Measurements from ENCODE around the gene GSK3A.

DNA sequence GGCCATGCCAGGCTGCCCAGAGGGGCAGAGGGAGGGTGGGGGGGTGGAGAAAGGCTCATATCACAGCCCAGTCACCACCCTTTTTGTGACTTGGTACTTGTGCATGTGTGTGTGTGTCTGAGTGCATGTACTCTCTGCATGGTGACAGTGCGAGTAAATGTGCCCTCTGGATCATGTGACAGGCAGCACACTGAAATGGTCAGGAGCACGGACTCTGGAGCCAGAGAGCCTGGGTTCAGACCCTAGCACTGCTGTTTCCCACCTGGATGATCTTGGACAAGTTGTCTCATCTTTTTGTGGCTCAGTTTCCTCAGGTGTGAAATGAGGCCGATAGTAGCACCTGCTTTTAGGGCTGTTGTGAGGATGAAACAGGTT is 28.6 kb upstream of the GSK3A start:
- no peak for TF ChIP-seq POLR2A (IDR thresholded peaks at IDR 0.05)
- TF ChIP-seq, protein P1, sequence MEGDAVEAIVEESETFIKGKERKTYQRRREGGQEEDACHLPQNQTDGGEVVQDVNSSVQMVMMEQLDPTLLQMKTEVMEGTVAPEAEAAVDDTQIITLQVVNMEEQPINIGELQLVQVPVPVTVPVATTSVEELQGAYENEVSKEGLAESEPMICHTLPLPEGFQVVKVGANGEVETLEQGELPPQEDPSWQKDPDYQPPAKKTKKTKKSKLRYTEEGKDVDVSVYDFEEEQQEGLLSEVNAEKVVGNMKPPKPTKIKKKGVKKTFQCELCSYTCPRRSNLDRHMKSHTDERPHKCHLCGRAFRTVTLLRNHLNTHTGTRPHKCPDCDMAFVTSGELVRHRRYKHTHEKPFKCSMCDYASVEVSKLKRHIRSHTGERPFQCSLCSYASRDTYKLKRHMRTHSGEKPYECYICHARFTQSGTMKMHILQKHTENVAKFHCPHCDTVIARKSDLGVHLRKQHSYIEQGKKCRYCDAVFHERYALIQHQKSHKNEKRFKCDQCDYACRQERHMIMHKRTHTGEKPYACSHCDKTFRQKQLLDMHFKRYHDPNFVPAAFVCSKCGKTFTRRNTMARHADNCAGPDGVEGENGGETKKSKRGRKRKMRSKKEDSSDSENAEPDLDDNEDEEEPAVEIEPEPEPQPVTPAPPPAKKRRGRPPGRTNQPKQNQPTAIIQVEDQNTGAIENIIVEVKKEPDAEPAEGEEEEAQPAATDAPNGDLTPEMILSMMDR (IDR thresholded peaks at IDR 0.05 in 8 of 11, conservative IDR thresholded peaks at IDR 0.05 in 3 of 11), result no peak
